Epithelial cell of esophagus (primary cell): ENCODE results near the gene IFI27L2.

ENCODE experiments used
- DNase-seq: peaks from one replicate; pipeline ENCODE4 v3.0.0; 2010; ENCODE audit warnings: low read depth
- H3K4me3 ChIP-seq: 2 replicates; pipeline ENCODE4 v1.5.1; 2011; ENCODE audit warnings: mild to moderate bottlenecking, low read length, control low read depth
- TF ChIP-seq, protein P1 (sequence below): IDR thresholded peaks from 2 replicates; pipeline ENCODE4 v1.5.1; 2011; ENCODE audit warnings: low read depth, mild to moderate bottlenecking, low read length, control low read depth, inconsistent platforms; ENCODE audit not compliant: insufficient read depth; ENCODE audit errors: missing control alignments

Gene IFI27L2

DNA sequence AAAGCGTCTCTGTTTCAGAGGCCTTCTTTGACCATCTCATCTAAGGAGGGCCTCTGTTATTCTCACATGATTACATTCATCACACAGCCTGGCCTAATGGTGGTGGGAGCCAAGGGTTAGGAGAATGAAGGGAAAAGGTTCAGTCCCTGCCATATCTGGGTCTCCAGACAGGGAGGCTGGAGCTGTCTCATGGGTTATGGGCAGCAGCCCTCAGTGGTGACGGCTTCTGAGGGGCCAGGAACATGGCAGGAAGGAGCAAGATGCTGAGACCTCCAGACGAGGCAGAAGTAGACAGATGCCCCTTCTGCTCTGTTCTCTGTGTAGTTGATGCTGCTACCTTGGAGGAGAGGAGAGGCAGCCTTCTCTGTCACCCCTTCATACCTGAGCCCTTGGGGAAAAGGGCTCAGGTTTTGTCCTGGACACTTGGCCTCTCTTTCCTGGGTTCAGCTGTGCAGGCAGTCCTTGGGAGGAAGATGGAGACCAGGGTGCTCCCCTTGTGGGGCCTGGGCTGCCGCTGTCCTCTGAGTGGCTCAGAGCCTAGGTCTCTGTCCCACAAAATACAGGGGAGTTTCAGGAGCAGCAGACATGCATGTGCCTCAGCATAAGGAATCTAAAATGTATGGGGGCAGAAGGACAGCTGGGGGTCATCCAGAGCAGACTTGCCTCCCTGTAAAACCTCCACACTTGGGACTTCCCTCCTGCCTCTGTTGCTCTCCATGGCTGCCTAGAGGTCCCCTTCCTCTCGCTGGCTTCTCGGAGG lies 3.6 kb downstream of the IFI27L2 start:
- DNase-seq, result no peak
- TF ChIP-seq, protein P1, sequence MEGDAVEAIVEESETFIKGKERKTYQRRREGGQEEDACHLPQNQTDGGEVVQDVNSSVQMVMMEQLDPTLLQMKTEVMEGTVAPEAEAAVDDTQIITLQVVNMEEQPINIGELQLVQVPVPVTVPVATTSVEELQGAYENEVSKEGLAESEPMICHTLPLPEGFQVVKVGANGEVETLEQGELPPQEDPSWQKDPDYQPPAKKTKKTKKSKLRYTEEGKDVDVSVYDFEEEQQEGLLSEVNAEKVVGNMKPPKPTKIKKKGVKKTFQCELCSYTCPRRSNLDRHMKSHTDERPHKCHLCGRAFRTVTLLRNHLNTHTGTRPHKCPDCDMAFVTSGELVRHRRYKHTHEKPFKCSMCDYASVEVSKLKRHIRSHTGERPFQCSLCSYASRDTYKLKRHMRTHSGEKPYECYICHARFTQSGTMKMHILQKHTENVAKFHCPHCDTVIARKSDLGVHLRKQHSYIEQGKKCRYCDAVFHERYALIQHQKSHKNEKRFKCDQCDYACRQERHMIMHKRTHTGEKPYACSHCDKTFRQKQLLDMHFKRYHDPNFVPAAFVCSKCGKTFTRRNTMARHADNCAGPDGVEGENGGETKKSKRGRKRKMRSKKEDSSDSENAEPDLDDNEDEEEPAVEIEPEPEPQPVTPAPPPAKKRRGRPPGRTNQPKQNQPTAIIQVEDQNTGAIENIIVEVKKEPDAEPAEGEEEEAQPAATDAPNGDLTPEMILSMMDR, result no peak
- no peak overlapping the region for H3K4me3 ChIP-seq

DNA sequence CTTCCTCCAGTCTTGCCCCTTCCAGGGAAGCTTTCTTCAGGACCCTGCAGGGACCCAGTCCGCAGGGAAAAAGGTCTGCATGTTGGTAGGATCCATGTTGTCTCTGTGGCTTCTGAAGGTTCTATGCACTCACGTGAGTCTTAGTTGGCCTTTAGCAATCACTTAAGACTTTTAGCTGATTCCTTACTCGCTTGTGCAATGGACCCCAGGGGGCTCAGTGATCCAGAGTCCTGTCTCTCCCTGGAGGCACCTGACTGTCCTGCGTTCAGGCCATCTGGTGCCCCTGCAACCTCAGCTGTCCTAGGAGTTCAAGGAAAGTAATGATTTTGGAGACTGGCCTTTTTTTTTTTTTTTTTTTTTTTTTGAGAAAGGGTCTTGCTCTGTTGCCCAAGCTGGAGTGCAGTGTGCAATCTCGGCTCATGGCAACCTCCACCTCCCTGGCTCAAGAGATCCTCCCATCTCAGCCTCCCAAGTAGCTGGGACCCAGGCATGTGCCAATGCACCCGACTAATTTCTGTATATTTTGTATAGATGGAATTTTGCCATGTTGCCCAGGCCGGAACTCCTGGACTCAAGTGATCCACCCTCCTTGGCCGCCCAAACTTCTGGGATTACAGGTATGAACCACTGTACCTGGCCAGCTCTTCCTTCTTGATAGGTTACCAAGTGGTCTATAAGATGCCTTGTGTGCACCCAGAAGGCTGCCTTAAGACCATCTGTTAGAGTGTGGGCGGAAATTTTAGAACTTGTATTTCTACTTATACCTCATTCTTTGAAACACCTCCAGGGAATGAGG lies 4.6 kb downstream of the IFI27L2 start:
- DNase-seq, result peak; percentile 22
- no peak overlapping the region for H3K4me3 ChIP-seq
- TF ChIP-seq, protein P1, result no peak

DNA sequence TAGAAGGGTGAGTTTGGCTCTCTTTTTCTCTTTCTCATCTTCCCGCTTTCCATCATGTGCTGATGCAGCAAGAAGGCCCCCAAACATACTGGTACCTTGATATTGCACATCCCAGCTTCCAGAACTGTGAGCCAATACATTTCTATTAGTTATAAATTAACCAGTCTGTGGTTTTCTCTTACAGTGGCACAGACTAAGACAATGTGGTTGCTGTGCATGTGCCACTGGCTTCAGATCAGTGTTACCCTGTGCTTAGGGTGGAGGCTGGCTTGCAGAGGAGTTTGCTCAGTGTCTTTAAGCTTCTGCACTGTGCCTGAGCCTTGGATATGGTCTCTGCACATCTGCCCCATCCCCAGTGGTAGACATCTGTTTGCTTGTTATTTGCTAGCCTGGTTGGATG lies 5.5 kb downstream of the IFI27L2 start:
- DNase-seq, result no peak

DNA sequence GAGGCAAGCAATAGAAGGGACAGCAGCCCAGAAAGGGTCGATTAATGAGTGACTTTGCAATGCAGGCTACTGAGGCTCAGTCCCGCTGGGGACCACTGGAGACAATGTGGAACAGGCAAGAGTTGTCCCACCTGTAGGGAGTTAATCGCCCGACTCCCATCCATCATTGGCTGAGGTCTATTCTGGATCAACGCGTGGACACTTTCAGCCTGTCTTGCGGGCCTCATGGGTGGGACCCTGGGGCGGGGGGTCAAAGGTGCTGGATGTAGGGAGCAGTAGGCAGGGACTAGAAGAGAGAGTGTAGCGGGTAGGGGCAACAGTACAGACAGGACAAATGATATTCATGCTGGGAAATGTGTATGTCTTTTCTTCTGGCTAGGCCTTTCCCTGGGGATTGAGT lies 6.1 kb downstream of the IFI27L2 start:
- TF ChIP-seq, protein P1, result no peak
- no peak for DNase-seq
- no peak overlapping the region for H3K4me3 ChIP-seq

More for the DNA sequence above, 5.5 kb downstream of the IFI27L2 start:
- H3K4me3 ChIP-seq, result no peak overlapping the region
- TF ChIP-seq, protein P1, result no peak

DNA sequence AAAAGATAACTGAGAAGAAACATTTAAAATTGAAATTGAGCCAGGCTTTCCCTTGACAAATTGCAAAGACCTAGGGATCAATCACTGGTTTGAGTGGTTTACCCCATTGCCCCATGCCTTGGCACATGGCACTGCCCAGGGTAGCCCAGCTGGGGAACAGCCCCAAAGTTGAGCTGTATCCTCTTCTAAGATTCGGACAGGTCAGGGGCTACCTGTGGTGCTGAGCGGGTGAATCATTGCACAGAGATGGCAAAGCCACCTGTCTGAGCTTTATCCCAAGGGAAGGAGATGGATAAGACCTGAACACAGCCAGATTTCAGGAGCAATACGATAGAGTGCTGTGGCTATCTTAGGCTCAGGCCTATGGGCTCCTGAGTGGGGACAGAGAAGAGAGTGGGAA lies 7.0 kb downstream of the IFI27L2 start:
- TF ChIP-seq, protein P1, result no peak
- DNase-seq, result no peak
- H3K4me3 ChIP-seq, result no peak overlapping the region

DNA sequence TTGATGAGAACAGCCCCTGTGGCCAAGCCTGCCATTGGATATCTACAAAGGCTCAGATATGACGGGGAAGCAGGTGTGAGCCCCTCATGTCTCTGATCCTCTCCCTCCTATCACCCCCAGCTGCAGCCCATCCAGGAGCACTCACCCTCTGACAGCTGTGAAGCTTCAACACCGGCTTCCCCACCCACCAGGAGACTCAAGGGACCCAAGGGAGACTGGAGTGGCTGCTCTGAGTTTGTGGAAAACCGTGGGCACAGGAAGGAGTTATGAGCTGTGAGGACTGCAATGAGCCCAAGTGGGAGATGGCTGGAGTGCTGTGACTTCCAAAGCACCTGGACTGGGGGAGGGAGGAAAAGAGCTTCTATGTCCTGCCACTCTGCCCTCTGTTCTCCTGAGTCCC lies 7.9 kb downstream of the IFI27L2 start:
- H3K4me3 ChIP-seq, result no peak overlapping the region
- no peak for DNase-seq
- TF ChIP-seq, protein P1, result no peak
